HG02870 (cell line): ENCODE results near the gene ADK.
"Not testable (repeated sequence)": the region's sequence is repeated elsewhere in the genome, so short reads cannot be mapped to it uniquely, and the experiment has no call there.

Experiments
- ATAC-seq: cut with Tn5 transposase; IDR thresholded peaks from one replicate; pipeline ENCODE4 v1.9.1; 2021; ENCODE audit warnings: mild to moderate bottlenecking, moderate library complexity; ENCODE audit not compliant: unreplicated experiment

The ADK gene

GRCh38 chr10:74460812-74461211 is 309.8 kb downstream of the ADK start:
- ATAC-seq: no peak

- no peak for ATAC-seq
Measured at GRCh38 chr10:74474022-74474713, 323.1 kb downstream of the ADK start.

- ATAC-seq: not testable (repeated sequence)
Measured at GRCh38 chr10:74476162-74476706, 325.2 kb downstream of the ADK start.

GRCh38 chr10:74480778-74481177 is 329.8 kb downstream of the ADK start:
- no peak for ATAC-seq

- no peak for ATAC-seq
Measured at GRCh38 chr10:74483356-74483755, 332.3 kb downstream of the ADK start.

- no peak for ATAC-seq
Measured at GRCh38 chr10:74485283-74485682, 334.3 kb downstream of the ADK start.

GRCh38 chr10:74486659-74487058 is 335.6 kb downstream of the ADK start:
- ATAC-seq: no peak

GRCh38 chr10:74488907-74489306 is 337.9 kb downstream of the ADK start:
- ATAC-seq: no peak

DNA sequence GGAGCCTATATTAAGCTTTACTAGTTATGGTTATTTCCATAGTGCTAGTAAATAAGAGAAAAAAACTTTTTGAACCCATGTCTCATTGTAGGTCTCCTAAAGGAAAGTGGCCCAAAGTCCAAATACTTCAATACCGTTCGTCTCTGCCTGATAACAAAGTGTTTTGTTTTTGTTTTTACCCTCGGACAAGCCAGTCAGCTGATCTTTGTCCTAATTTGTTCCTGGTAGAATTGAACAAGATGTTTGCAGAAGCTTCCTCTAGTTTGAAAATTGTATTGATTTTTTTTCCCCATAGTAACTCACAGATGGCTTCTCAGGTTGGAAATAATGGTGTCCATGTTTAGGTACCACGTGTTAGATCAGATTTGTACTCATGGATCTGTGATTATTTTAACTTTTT is 339.5 kb downstream of the ADK start:
- ATAC-seq: no peak

GRCh38 chr10:74491014-74491413 is 340.0 kb downstream of the ADK start:
- ATAC-seq: no peak

- not testable (repeated sequence) for ATAC-seq
Measured at GRCh38 chr10:74496276-74496675, 345.3 kb downstream of the ADK start.

- not testable (repeated sequence) for ATAC-seq
Measured at GRCh38 chr10:74498664-74499063, 347.6 kb downstream of the ADK start.

DNA sequence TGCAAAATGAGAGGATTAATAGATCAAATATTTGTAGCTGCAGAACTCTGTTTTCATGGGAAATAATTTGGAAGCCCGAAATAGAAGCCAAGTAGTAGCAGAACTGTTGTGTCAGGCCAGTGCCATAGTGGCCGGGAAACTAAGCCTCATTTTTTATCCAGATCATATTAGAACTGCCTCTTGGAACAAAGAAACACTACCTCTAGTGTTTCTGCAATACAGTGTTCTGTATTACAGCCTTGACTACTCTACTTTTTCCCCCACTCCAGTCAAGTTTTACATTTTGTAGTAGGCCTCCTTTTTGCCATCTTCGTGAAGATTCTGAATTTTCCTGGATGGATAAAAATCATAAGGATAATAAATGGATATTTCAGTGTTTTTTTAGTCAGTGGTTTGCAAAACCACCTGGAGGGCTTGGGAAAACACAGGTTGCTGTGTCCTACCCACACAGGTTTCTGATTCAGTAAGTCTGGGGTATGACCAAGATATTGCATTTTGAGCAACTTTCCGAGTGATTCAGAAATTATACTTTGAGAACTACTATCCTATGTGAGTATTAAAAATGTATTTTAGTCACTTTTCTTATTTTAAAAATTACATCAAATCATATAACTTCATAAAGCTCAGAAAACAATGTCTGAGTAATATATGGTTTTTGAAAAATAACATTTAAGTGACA is 349.1 kb downstream of the ADK start:
- ATAC-seq: no peak

DNA sequence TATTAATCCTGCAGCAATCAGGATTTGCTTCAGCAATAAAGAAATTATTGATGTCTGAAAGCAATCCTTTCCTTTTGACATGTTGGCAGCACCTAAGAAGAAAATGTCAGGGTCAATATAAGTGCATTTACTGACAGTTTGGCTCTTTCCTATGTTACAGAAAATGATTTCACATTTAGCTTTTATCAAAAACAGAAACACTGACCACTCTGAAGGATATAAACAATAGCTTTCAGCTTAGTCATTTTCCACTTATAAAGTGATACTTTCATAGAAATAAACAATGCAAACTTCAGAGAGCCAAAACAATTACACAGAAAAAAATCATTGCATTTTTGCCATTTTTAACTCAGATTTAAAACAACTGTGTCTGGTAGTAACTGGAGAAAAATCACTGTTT is 349.8 kb downstream of the ADK start:
- no peak for ATAC-seq

DNA sequence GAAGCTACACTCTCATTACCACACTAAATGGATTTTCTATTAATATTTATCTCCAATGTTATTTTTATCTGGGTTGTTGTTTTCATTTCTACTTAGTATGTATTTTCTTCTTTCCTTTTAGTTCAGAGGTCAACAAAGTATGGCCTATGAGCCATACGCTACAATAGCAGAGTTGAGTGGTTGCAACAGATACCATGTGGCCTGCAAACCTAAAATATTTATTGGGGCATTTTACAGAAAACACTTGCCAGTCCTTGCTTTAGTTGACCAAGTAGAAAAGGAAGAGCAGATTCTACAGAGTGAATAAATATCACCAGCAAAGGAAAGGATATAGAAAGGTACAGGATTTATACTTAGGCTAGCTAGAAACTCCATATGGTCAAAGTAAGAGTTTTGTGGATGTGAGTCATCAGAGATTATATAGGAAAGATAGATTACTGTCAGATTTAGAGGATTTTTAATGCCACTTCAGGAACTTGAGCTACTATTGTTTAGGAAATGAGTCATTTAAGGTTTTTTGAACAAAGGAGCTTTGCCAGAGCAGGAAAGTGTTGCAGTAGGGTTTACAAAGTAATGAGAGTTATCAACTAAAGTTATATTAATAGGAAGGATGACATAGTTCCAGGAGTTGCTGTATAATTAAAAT is 352.1 kb downstream of the ADK start:
- ATAC-seq: no peak

DNA sequence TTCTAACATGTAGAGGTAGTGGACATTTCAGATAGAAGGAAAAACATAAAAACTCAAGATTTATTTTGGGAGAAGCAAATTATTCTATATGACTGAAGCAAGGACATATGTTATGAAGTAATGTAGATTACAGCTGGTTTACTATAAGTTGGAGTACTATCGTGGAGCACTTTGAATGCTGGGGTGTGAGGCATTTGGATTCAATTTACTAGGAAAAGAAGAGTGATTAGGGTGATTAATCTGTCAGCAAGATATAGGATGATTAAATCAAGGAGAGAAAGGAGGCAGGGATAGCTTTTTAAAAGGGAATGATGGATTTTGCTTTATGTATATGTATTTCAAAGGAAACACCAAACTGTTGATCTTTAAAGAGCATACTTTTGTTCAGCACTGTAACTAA is 356.9 kb downstream of the ADK start:
- ATAC-seq: no peak

DNA sequence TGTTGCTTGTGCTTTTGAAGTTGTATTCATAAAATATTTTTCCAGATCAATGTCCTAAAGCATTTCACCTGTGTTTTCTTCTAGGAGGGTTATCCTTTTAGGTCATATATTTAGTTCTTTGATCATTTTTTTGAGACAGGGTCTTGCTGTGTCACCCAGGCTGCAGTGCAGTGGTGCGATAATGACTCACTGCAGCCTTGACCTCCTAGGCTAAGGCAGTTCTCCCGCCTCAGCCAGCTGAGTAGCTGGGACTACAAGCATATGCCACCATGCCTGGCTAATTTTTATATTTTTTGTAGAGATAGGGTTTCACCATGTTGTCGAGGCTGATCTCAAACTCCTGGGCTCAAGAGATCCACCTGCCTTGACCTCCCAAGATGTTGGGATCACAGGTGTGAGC is 359.6 kb downstream of the ADK start:
- no peak for ATAC-seq

DNA sequence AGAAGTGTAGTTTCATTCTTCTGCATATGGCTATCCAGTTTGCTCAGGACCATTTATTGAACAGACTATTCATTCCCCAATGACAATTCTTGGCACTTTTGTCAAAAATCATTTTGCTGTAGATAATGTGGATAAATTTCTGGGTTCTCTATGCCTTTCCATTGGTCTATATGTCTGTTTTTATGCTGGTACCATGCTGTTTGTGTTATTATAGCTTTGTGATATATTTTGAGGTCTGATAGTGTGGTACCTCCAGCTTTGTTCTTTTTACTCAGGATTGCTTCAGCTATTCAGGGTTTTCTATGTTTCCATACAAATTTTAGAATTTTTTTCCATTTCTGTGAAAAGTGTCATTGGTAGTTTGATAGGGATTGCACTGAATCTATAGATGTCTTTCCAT is 360.0 kb downstream of the ADK start:
- no peak for ATAC-seq

DNA sequence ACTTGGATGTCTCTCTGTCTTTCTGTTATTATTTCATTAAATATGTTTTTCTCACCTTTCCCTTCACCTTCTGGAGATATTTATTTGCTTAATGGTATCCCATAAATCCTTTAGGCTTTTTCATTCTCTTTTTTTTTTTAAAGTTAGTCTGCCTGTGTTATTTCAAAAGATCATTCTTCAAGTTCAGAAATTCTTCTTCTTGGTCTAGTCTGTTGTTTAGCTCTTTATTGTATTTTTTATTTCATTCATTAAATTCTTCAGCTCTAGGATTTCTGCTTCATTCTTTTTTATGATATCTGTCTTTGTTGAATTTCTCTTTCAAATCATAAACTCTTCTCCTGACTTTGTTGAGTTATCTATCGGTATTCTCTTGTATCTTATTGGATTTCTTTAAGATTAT is 363.3 kb downstream of the ADK start:
- no peak for ATAC-seq

GRCh38 chr10:74518061-74518460 is 367.0 kb downstream of the ADK start:
- ATAC-seq: no peak

DNA sequence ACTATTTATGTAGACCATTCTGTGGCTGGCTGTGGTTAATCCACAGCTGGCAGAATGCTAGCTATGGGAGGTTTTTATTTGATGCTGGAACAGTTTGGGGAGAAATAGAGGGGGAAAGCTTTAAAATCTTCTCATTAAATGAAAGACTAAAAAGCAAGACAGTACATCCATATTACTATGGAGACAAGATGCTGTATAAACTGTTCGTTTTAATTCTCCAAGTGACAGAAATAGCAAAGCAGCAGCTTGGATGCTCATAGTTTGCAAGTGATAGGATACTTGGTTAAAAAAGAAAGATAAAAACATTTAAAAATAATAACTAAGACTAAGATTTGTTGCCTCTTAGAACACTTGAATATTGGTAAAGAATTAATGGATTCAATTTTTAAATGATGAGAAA is 370.5 kb downstream of the ADK start:
- ATAC-seq: no peak

DNA sequence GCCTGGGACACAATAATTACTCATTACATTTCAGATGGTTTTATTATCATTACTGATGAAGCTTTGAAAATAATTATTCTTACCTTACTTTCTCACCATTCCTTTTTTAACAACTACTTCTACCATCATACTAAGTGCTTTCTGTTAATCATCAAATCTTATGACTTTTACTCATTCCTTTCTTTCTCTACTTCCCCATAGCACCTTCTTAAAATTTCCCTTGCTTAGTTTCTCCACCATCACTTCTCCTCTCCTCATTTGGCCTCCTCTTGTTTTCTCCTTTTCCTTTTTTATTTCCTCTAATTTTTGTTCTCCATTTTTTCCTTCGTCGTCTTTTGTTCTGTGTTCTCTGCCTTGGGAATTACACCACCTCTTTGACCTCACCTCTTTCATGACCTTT is 372.2 kb downstream of the ADK start:
- no peak for ATAC-seq
